Kidney epithelial cell (primary cell): ENCODE measurements around the gene MINPP1. TPM values are rescaled to one million over a fixed set of nuclear protein-coding genes. Genes with fewer than 3 reads are reported as not detected.

Source experiments
- DNase-seq: peaks from one replicate; pipeline ENCODE4 v3.0.0-alpha.2; 2010; ENCODE audit warnings: low read depth
- H3K27me3 ChIP-seq: 2 replicates; pipeline ENCODE4 v1.6.0; 2011; ENCODE audit warnings: low read length; ENCODE audit not compliant: control insufficient read depth, insufficient read depth
- H3K36me3 ChIP-seq: 2 replicates; pipeline ENCODE4 v1.5.1; 2011; ENCODE audit warnings: low read length; ENCODE audit not compliant: control insufficient read depth, insufficient read depth
- H3K4me3 ChIP-seq: 2 replicates; pipeline ENCODE4 v1.5.1; 2011; ENCODE audit warnings: low read depth, mild to moderate bottlenecking, control low read depth, low read length
- total RNA-seq: library from RNA; depleted of rRNA; stranded (reverse); fragments of >200 nt; gene quantifications from 2 replicates; pipeline ENCODE4 v1.2.3, GENCODE V29; 2015
- TF ChIP-seq, protein P1 (sequence below): IDR thresholded peaks from 2 replicates; pipeline ENCODE4 v1.5.1; 2011; ENCODE audit warnings: mild to moderate bottlenecking, moderate library complexity, low read length, control low read depth, inconsistent platforms; ENCODE audit not compliant: insufficient read depth, poor library complexity, severe bottlenecking

The MINPP1 gene
- total RNA-seq, 1 donor from 2014 or later = 26.9 TPM

DNA sequence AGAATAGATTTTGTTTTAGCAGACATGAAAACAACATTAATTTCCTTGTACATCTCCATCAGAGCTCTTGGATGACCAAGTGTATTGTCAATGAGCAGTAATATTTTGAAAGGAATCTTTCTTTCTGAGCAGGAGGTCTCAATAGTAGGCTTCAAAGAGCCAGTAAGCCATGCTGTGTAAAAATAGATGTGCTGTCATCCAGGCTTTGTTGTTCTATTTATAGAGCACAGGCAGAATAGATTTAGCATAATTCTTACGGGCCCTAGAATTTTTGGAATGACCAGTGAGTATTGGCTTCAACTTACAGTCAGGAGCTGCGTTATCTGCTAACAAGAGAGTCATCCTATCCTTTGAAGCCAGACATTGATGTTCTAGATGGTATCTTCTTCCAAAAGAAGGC, 19.0 kb downstream of the MINPP1 start:
- TF ChIP-seq, protein P1, sequence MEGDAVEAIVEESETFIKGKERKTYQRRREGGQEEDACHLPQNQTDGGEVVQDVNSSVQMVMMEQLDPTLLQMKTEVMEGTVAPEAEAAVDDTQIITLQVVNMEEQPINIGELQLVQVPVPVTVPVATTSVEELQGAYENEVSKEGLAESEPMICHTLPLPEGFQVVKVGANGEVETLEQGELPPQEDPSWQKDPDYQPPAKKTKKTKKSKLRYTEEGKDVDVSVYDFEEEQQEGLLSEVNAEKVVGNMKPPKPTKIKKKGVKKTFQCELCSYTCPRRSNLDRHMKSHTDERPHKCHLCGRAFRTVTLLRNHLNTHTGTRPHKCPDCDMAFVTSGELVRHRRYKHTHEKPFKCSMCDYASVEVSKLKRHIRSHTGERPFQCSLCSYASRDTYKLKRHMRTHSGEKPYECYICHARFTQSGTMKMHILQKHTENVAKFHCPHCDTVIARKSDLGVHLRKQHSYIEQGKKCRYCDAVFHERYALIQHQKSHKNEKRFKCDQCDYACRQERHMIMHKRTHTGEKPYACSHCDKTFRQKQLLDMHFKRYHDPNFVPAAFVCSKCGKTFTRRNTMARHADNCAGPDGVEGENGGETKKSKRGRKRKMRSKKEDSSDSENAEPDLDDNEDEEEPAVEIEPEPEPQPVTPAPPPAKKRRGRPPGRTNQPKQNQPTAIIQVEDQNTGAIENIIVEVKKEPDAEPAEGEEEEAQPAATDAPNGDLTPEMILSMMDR = no peak

DNA sequence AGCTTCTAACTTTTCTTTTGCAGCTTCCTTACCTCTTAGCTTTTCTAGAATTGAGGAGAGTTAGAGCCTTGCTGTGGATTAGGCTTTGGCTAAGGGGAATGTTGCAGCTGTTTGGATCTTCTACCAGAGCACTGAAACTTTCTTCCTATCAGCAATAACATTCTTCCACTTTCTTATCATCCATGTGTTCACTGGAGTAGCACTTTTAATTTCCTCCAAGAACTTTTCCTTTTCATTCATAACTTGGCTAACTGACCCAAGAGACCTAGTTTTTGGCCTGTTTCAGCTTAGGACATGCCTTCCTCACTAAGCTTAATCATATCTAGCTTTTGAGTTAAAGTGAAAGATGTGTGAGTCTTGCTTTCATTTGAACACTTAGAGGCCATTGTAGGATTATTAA, 19.6 kb downstream of the MINPP1 start:
- TF ChIP-seq, protein P1 = no peak
- no peak overlapping the region for H3K4me3 ChIP-seq
- H3K36me3 ChIP-seq = peaks cover 1% of the 10 kb centered on the region
- no peak for DNase-seq
- H3K27me3 ChIP-seq = no peaks in the 10 kb centered on the region

More for the DNA sequence above, 19.0 kb downstream of the MINPP1 start:
- H3K27me3 ChIP-seq = no peaks in the 10 kb centered on the region
- DNase-seq = no peak
- H3K36me3 ChIP-seq = peaks cover 1% of the 10 kb centered on the region
- no peak overlapping the region for H3K4me3 ChIP-seq

DNA sequence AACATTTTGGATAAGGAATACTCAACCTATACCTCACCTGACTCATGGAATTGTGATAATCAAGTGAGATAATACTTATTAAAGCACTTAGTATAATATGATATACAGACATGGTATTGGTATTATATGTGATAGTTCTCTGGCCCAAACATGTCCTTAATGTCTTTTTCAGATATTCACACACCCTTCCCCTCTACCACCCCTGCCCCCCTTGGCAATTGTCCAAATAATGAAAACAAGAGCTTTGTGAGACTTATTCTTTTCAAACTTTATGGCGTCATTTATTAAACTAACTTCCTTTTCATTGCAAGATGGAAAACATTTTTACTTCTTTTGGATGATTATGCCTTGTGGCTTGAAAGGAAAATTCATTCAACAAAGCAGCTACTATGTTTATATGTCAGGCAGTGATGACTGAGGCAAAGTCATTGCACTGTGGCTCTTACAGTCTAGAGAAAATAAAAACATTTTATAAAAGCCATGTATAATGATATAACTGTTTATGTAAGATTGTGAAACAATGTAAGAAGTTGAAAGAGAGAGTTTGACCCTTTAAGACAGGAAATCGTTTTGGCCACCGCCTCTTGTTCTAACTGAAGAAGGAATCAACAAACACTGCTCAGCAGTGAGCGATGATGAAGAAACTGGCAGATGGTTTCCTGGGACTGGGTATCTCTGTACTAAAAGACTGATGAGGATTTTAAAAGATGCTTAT, 27.4 kb downstream of the MINPP1 start:
- Histone ChIP-seq H3K4me3 (no peak overlapping the region), H3K27me3 (no peaks in the 10 kb centered on the region), H3K36me3 (no peaks in the 10 kb centered on the region)
- TF ChIP-seq, protein P1 = no peak
- DNase-seq = no peak

DNA sequence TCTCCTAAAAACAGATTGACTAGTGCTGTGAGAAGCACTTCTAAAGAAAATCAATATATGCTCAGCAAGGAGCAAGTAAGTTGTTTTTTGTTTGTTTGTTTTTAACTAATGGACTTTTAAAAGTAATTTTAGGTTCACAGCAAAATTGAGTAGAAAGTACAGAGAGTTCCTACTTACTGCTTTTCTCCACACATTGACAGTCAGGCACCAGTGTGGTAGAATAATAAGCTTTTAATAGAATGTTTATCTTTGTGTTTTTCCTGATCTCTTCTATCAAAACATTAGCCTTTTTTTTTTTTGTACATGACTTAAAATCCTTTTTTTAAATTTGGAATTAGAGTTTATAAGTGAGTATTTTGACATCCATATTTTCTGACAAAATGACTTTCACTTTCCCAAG, 28.0 kb downstream of the MINPP1 start:
- TF ChIP-seq, protein P1 = no peak
- H3K27me3 ChIP-seq = no peaks in the 10 kb centered on the region
- DNase-seq = no peak

DNA sequence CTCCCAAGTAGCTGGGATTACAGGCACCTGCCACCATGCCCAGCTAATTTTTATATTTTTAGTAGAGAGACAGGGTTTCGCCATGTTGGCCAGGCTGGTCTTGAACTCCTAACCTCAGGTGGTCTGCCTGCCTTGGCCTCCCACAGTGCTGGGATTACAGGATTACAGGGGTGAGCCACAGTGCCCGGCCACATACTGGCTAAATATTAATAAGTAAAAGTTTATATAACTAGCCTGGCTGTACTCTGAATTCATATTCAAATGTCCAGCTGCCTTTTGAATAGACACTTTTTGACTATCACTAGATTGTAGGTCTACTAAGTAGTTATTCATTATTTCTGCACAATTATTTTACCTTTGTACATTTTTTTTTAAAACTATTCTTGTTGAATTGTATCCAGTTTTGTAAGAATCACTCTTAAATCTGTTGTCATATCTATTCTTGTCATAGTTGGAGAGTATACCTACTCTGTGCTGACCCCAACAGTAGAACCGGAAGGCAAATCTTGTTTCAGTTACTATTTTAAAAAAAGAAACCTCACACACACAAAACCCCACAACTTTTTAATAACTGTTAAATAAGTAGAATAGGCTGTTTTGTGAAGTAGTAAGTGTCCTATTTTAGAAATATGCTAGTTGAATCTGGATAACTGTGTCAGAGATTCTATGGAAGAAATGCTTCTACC, 29.6 kb downstream of the MINPP1 start:
- Histone ChIP-seq H3K27me3 (no peaks in the 10 kb centered on the region), H3K36me3 (no peaks in the 10 kb centered on the region), H3K4me3 (no peak overlapping the region)
- TF ChIP-seq, protein P1 = no peak
- no peak for DNase-seq

More for the DNA sequence above, 28.0 kb downstream of the MINPP1 start:
- Histone ChIP-seq H3K36me3 (no peaks in the 10 kb centered on the region), H3K4me3 (no peak overlapping the region)
